ENCODE measurements around the gene AIFM3. TPM values are rescaled to one million over a fixed set of nuclear protein-coding genes. Genes with fewer than 3 reads are reported as not detected.

The AIFM3 gene
- total RNA-seq, 1 experiment from 2014 or later, result 9.7 TPM

GRCh38 chr22:20998411-20999336 lies 31.6 kb downstream of the AIFM3 start:
- Histone ChIP-seq H3K36me3 (ENCODE audit: control insufficient read depth in 1 of 2, insufficient read depth in 2 of 2, low read length in 2 of 2) (peaks cover 3 to 11% of the 10 kb centered on the region in 2 experiments; a peak in 3 of 4 replicates), H3K4me1 (ENCODE audit: control insufficient read depth in 1 of 2, insufficient read depth in 2 of 2, low read length in 2 of 2) (peaks cover 13 to 25% of the 10 kb centered on the region in 2 experiments), H4K20me1 (ENCODE audit: insufficient read depth) (no peaks in the 10 kb centered on the region), H3K27me3 (ENCODE audit: insufficient read depth, low read length) (no peaks in the 10 kb centered on the region), H3K9me3 (ENCODE audit: control insufficient read depth in 1 of 2, insufficient read depth in 1 of 2, low read depth in 1 of 2, low read length in 2 of 2) (no peaks in the 10 kb centered on the region), H3K9me2 (ENCODE audit: insufficient read depth) (no peaks in the 10 kb centered on the region), H2AFZ (ENCODE audit: low read depth, low read length, poor library complexity, severe bottlenecking) (no peak overlapping the region), H3K79me2 (ENCODE audit: insufficient read depth, low read length) (peaks cover 35% of the 10 kb centered on the region), H3K4me3 (replicated peaks in 1 of 2; ENCODE audit: low read depth in 1 of 2, low read length in 2 of 2) (no peak overlapping the region), H3K4me2 (ENCODE audit: low read length) (no peak overlapping the region), H3K27ac (ENCODE audit: low read depth, low read length) (peak overlapping the region; percentile 40), H3K9ac (ENCODE audit: low read length) (no peak overlapping the region)
- no TSS peak for BruUV-seq (replicated peaks)
- DNase-seq (ENCODE audit: low read depth, low spot score) (no peak), ATAC-seq (no peak)
- ChIA-PET CTCF (interaction anchor here (0.5 to 1.4 kb wide), 2 partner anchors 113 to 493 kb away, joined by 3 read pairs; no protein-coding TSS in a partner anchor), RAD21 (ENCODE audit: low non-redundant PET in 1 of 2, low total read pairs in 2 of 2, uncharacterized antibody in 2 of 2, unreplicated experiment in 2 of 2) (no interaction called here), POLR2A (interaction anchor here (0.7 kb wide), 1 partner anchor 103 kb away, joined by 4 read pairs; no protein-coding TSS in a partner anchor)
- TF ChIP-seq POLR2A (IDR thresholded peaks at IDR 0.05; ENCODE audit: borderline replicate concordance, extremely low read depth, insufficient read depth, insufficient read length) (peak; percentile 53), JUND (IDR thresholded peaks at IDR 0.05) (0 out of 2 replicates have a peak, but pooled peaks have one; percentile 6), SP1 (IDR thresholded peaks at IDR 0.05; ENCODE audit: low read depth) (no peak), EZH2 (IDR thresholded peaks at IDR 0.05) (no peak), TCF7L2 (IDR thresholded peaks at IDR 0.05; ENCODE audit: borderline replicate concordance, extremely low read depth, insufficient read depth, insufficient read length) (no peak), RAD21 (IDR thresholded peaks at IDR 0.05; ENCODE audit: low read depth) (no peak), POLR2AphosphoS5 (IDR thresholded peaks at IDR 0.05; ENCODE audit: low read depth, low read length) (0 out of 2 replicates have a peak, but pooled peaks have one; percentile 34), ZNF274 (IDR thresholded peaks at IDR 0.05; ENCODE audit: low read depth, low read length) (no peak), EZH2phosphoT487 (IDR thresholded peaks at IDR 0.05; ENCODE audit: borderline replicate concordance) (no peak), CBX3 (IDR thresholded peaks at IDR 0.05; ENCODE audit: low read depth) (no peak)
- TF ChIP-seq, protein P1, sequence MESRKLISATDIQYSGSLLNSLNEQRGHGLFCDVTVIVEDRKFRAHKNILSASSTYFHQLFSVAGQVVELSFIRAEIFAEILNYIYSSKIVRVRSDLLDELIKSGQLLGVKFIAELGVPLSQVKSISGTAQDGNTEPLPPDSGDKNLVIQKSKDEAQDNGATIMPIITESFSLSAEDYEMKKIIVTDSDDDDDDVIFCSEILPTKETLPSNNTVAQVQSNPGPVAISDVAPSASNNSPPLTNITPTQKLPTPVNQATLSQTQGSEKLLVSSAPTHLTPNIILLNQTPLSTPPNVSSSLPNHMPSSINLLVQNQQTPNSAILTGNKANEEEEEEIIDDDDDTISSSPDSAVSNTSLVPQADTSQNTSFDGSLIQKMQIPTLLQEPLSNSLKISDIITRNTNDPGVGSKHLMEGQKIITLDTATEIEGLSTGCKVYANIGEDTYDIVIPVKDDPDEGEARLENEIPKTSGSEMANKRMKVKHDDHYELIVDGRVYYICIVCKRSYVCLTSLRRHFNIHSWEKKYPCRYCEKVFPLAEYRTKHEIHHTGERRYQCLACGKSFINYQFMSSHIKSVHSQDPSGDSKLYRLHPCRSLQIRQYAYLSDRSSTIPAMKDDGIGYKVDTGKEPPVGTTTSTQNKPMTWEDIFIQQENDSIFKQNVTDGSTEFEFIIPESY (IDR thresholded peaks at IDR 0.05; ENCODE audit: extremely low read depth, insufficient replicate concordance, low read length), result no peak
- intact Hi-C loops (cut with micrococcal nuclease), result no loop called here
